NCI-H510A treated with DMSO at 0.1 percent for 48 hours (cell line): ENCODE measurements around the gene CCDC78.

ENCODE experiments used
- DNase-seq: peaks from one replicate; lab custom pipeline; 2025; lab: John Stamatoyannopoulos, UW

CCDC78 gene

GRCh38 chr16:678209-678857 is 47.9 kb downstream of the CCDC78 start:
- no peak for DNase-seq

- DNase-seq, result peak; percentile 36
These were observed 48.7 kb downstream of the CCDC78 start for GRCh38 chr16:677316-678190.

- DNase-seq, result peak; percentile 77
These were observed 49.3 kb downstream of the CCDC78 start for GRCh38 chr16:676913-677312.

GRCh38 chr16:676565-676902 is 49.7 kb downstream of the CCDC78 start:
- no peak for DNase-seq

GRCh38 chr16:675884-676564 is 50.2 kb downstream of the CCDC78 start:
- no peak for DNase-seq

- DNase-seq, result no peak
These were observed 51.0 kb downstream of the CCDC78 start, which contains the start of gene RHBDL1 for GRCh38 chr16:674968-675883. Gene RHBDL1 (plus strand): TSS chr16:675671. CDS start chr16:675791, 120 bp downstream.

GRCh38 chr16:674214-674881 is 51.9 kb downstream of the CCDC78 start:
- no peak for DNase-seq

- no peak for DNase-seq
These were observed 52.7 kb downstream of the CCDC78 start for GRCh38 chr16:673399-673991.

- no peak for DNase-seq
These were observed 53.4 kb downstream of the CCDC78 start for GRCh38 chr16:672851-673250.
